Vagina (tissue), 2 donors: ENCODE results near the gene KRTAP10-6.

Experiments used
- POLR2A ChIP-seq, 2 donors: fragments of 450-650 bp; IDR thresholded peaks; one replicate each; pipeline ENCODE4 v1.6.1; 2017; ENCODE audit warnings: antibody characterized with exemption in 2 of 2, mild to moderate bottlenecking in 2 of 2, moderate library complexity in 2 of 2
- POLR2AphosphoS5 ChIP-seq, 2 donors: sonication (generic); formaldehyde crosslinking; IDR thresholded peaks; one replicate each; pipeline ENCODE4 v1.9.0; 2017; ENCODE audit warnings: antibody characterized with exemption in 2 of 2, mild to moderate bottlenecking in 2 of 2, low read depth in 1 of 2; ENCODE audit not compliant: insufficient read depth in 1 of 2
- TF ChIP-seq, protein P1 (sequence below), 3 experiments: fragments of 450-650 bp in 2 of 3; fragments of 200-600 bp in 1 of 3; sonication (generic) in 1 of 3; IDR thresholded peaks; one replicate each; pipeline ENCODE4 v1.5.1; 2017 to 2019; ENCODE audit warnings: antibody characterized with exemption in 3 of 3, mild to moderate bottlenecking in 2 of 3, moderate library complexity in 2 of 3

- TF ChIP-seq, protein P1, sequence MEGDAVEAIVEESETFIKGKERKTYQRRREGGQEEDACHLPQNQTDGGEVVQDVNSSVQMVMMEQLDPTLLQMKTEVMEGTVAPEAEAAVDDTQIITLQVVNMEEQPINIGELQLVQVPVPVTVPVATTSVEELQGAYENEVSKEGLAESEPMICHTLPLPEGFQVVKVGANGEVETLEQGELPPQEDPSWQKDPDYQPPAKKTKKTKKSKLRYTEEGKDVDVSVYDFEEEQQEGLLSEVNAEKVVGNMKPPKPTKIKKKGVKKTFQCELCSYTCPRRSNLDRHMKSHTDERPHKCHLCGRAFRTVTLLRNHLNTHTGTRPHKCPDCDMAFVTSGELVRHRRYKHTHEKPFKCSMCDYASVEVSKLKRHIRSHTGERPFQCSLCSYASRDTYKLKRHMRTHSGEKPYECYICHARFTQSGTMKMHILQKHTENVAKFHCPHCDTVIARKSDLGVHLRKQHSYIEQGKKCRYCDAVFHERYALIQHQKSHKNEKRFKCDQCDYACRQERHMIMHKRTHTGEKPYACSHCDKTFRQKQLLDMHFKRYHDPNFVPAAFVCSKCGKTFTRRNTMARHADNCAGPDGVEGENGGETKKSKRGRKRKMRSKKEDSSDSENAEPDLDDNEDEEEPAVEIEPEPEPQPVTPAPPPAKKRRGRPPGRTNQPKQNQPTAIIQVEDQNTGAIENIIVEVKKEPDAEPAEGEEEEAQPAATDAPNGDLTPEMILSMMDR (IDR thresholded peaks at IDR 0.05) = no peak
- TF ChIP-seq POLR2AphosphoS5 (IDR thresholded peaks at IDR 0.05; ENCODE audit: insufficient read depth in 1 of 2, low read depth in 1 of 2) (no peak), POLR2A (IDR thresholded peaks at IDR 0.05) (no peak)
These were observed 24.3 kb upstream of the KRTAP10-6 start for GRCh38 chr21:44616591-44616926.
